PC-3 (cell line): Measurements from ENCODE around the gene NAT16. TPM values are rescaled to one million over a fixed set of nuclear protein-coding genes. Genes with fewer than 3 reads are reported as not detected.

Experiments
- ATAC-seq: fragments of 200-7000 bp; cut with Tn5 transposase; 2 replicates; pipeline ENCODE4 v1.9.1; 2020; ENCODE audit warnings: mild to moderate bottlenecking, moderate library complexity
- BruUV-seq: library from RNA; stranded (reverse); fragments of 400-500 nt; replicated peaks from 2 replicates; lab custom pipeline; 2021; lab: Mats Ljungman, UMichigan
- CTCF ChIA-PET: fragments of 300-600 bp; sonication (Branson Sonifier 250); formaldehyde crosslinking; loops from one replicate; lab custom pipeline; 2022; ENCODE audit warnings: antibody characterized with exemption; lab: Charles Lee
- POLR2A ChIA-PET: fragments of 300-600 bp; sonication (Branson Sonifier 250); formaldehyde crosslinking; loops from one replicate; lab custom pipeline; 2022; ENCODE audit warnings: antibody characterized with exemption; ENCODE audit not compliant: unreplicated experiment; lab: Charles Lee
- DNase-seq: peaks from one replicate; pipeline ENCODE4 v3.0.0-alpha.2; 2015
- H2AFZ ChIP-seq: fragments of 300-600 bp; sonication (generic); 2 replicates; pipeline ENCODE4 v1.6.0; 2016; ENCODE audit warnings: antibody characterized with exemption, low read length
- H3F3A ChIP-seq: fragments of 300-600 bp; sonication (generic); one replicate; pipeline ENCODE4 v1.6.0; 2017; ENCODE audit warnings: antibody characterized with exemption, low read length, control low read depth, mild to moderate bottlenecking; ENCODE audit not compliant: unreplicated experiment
- H3K27ac ChIP-seq: fragments of 300-600 bp; sonication (generic); 2 replicates; pipeline ENCODE4 v1.5.1; 2016; ENCODE audit warnings: mild to moderate bottlenecking, low read length
- H3K27me3 ChIP-seq: fragments of 300-600 bp; sonication (generic); 2 replicates; pipeline ENCODE4 v1.6.1; 2016; ENCODE audit warnings: low read length, mixed read lengths
- H3K36me3 ChIP-seq: fragments of 300-600 bp; sonication (generic); 2 replicates; pipeline ENCODE4 v1.6.1; 2016; ENCODE audit warnings: low read depth, mixed run types, low read length, mixed read lengths
- H3K4me1 ChIP-seq: fragments of 300-600 bp; sonication (generic); 2 replicates; pipeline ENCODE4 v1.5.1; 2016; ENCODE audit warnings: low read length; ENCODE audit not compliant: insufficient read depth
- H3K4me2 ChIP-seq: fragments of 300-600 bp; sonication (generic); 2 replicates; pipeline ENCODE4 v1.6.0; 2016; ENCODE audit warnings: low read length
- H3K4me3 ChIP-seq: fragments of 300-600 bp; sonication (generic); 2 replicates; pipeline ENCODE4 v1.5.1; 2016; ENCODE audit warnings: mild to moderate bottlenecking, low read length, mixed read lengths
- H3K79me2 ChIP-seq: fragments of 300-600 bp; sonication (generic); 2 replicates; pipeline ENCODE4 v1.6.1; 2017; ENCODE audit warnings: low read length, mixed read lengths
- H3K9ac ChIP-seq: fragments of 300-600 bp; sonication (generic); 2 replicates; pipeline ENCODE4 v1.6.0; 2016; ENCODE audit warnings: mild to moderate bottlenecking, low read length
- H3K9me2 ChIP-seq: fragments of 300-600 bp; sonication (generic); replicated peaks from 2 replicates; pipeline ENCODE4 v1.6.1; 2016; ENCODE audit warnings: mixed run types, low read length, mixed read lengths
- H3K9me3 ChIP-seq: fragments of 300-600 bp; sonication (generic); 2 replicates; pipeline ENCODE4 v1.6.1; 2016; ENCODE audit warnings: low read length, mixed read lengths
- H4K20me1 ChIP-seq: fragments of 300-600 bp; sonication (generic); 2 replicates; pipeline ENCODE4 v1.6.1; 2016; ENCODE audit warnings: low read length, mixed read lengths
- CTCF ChIP-seq: fragments of 300-600 bp; sonication (generic); conservative IDR thresholded peaks from 2 replicates; pipeline ENCODE4 v1.5.1; 2017; ENCODE audit warnings: antibody characterized with exemption, low read depth, mild to moderate bottlenecking, low read length
- EZH2 ChIP-seq: fragments of 300-600 bp; sonication (generic); IDR thresholded peaks from one replicate; pipeline ENCODE4 v1.6.1; 2017; ENCODE audit warnings: antibody characterized with exemption, mild to moderate bottlenecking, low read length; ENCODE audit not compliant: unreplicated experiment
- EZH2phosphoT487 ChIP-seq: fragments of 300-600 bp; sonication (generic); IDR thresholded peaks from 2 replicates; pipeline ENCODE4 v1.6.1; 2018; ENCODE audit warnings: mild to moderate bottlenecking, antibody characterized with exemption, low read length, borderline replicate concordance
- intact Hi-C: fragments of 100-400 bp; cut with micrococcal nuclease; formaldehyde crosslinking; loops from 2 replicates; pipeline ENCODE4 v1.9.0; 2023
- total RNA-seq: library from RNA; depleted of rRNA; stranded (reverse); fragments of >200 nt; gene quantifications from 2 replicates; pipeline ENCODE4 v1.2.3, GENCODE V29; 2014

Gene NAT16
- total RNA-seq, 1 experiment from 2014 or later, result 0.26 TPM

- TF ChIP-seq EZH2 (no peak), EZH2phosphoT487 (no peak), CTCF (no peak)
- POLR2A ChIA-PET, result no interaction called here
Measured at GRCh38 chr7:101186844-101187428, 6.8 kb upstream of the NAT16 start.

GRCh38 chr7:101186194-101186593, 6.1 kb upstream of the NAT16 start:
- Histone ChIP-seq H2AFZ (no peak overlapping the region), H3K27ac (no peak overlapping the region), H3K36me3 (no peaks in the 10 kb centered on the region), H3K9me3 (no peaks in the 10 kb centered on the region), H3K4me2 (no peak overlapping the region), H3K9me2 (no peaks in the 10 kb centered on the region), H3K4me3 (no peak overlapping the region), H3K4me1 (no peaks in the 10 kb centered on the region; the same call in 1 of the 2 replicates), H3K79me2 (no peaks in the 10 kb centered on the region), H3K9ac (no peak overlapping the region), H3F3A (no peaks in the 10 kb centered on the region), H3K27me3 (no peaks in the 10 kb centered on the region), H4K20me1 (no peaks in the 10 kb centered on the region)
- intact Hi-C loops, result no loop called here
- no TSS peak for BruUV-seq
- TF ChIP-seq EZH2phosphoT487 (no peak), CTCF (no peak), EZH2 (no peak)
- ChIA-PET CTCF (interaction anchor here (0.6 to 1.6 kb wide), 2 partner anchors 16 to 104 kb away, joined by 4 read pairs; no protein-coding TSS in a partner anchor), POLR2A (no interaction called here)
- no peak for DNase-seq
- ATAC-seq, result no peak

More at GRCh38 chr7:101186844-101187428, 6.8 kb upstream of the NAT16 start:
- Histone ChIP-seq H3K9ac (no peak overlapping the region), H3K4me2 (no peak overlapping the region), H3K9me2 (no peaks in the 10 kb centered on the region), H4K20me1 (no peaks in the 10 kb centered on the region), H3K4me1 (no peaks in the 10 kb centered on the region; the same call in 1 of the 2 replicates), H3K27me3 (no peaks in the 10 kb centered on the region), H3K4me3 (no peak overlapping the region), H3K79me2 (no peaks in the 10 kb centered on the region), H3K27ac (no peak overlapping the region), H2AFZ (no peak overlapping the region), H3K9me3 (no peaks in the 10 kb centered on the region), H3F3A (no peaks in the 10 kb centered on the region), H3K36me3 (no peaks in the 10 kb centered on the region)
- BruUV-seq, result no TSS peak
- ATAC-seq, result no peak
- intact Hi-C loops, result no loop called here
- CTCF ChIA-PET, result interaction anchor here (0.6 kb wide), 1 partner anchor 17 kb away, joined by 4 read pairs; no protein-coding TSS in a partner anchor
- no peak for DNase-seq

- Histone ChIP-seq H2AFZ (no peak overlapping the region), H3K79me2 (no peaks in the 10 kb centered on the region), H3K36me3 (no peaks in the 10 kb centered on the region), H3F3A (no peaks in the 10 kb centered on the region), H3K4me3 (no peak overlapping the region), H3K4me1 (no peaks in the 10 kb centered on the region; the same call in 1 of the 2 replicates), H3K9me2 (no peaks in the 10 kb centered on the region), H3K4me2 (no peak overlapping the region), H3K9ac (no peak overlapping the region), H3K9me3 (no peaks in the 10 kb centered on the region), H4K20me1 (no peaks in the 10 kb centered on the region), H3K27ac (no peak overlapping the region), H3K27me3 (no peaks in the 10 kb centered on the region)
- intact Hi-C loops, result no loop called here
- no TSS peak for BruUV-seq
- TF ChIP-seq EZH2 (no peak), EZH2phosphoT487 (no peak), CTCF (no peak)
- CTCF ChIA-PET, result interaction anchor here (1.6 kb wide), 1 partner anchor 105 kb away, joined by 4 read pairs; no protein-coding TSS in a partner anchor
- POLR2A ChIA-PET, result no interaction called here
- peak; percentile 25; the same call in 1 of the 2 replicates for ATAC-seq
- DNase-seq, result no peak
Measured at GRCh38 chr7:101185258-101185839, 5.3 kb upstream of the NAT16 start.
